Lower leg skin (tissue), 4 donors: Measurements from ENCODE around the gene SLC9A2. TPM values are rescaled to one million over a fixed set of nuclear protein-coding genes. Genes with fewer than 3 reads are reported as not detected.

Source experiments
- DNase-seq, 2 donors: peaks; one replicate each; pipeline ENCODE4 v3.0.0-alpha.2; 2019; ENCODE audit warnings: low spot score in 2 of 2
- H3K4me3 ChIP-seq: fragments of 200-600 bp; sonication (generic); 2 replicates; pipeline ENCODE4 v1.5.1; 2017; ENCODE audit warnings: mild to moderate bottlenecking, low read depth; ENCODE audit not compliant: poor library complexity, severe bottlenecking
- POLR2A ChIP-seq, 2 donors: fragments of 450-650 bp; IDR thresholded peaks; one replicate each; pipeline ENCODE4 v1.6.1; 2016 to 2017; ENCODE audit warnings: antibody characterized with exemption in 2 of 2, mild to moderate bottlenecking in 1 of 2, moderate library complexity in 1 of 2
- WGBS, 2 donors: methylation state at CpG; one replicate each; pipeline ENCODE4 v1.1.5; 2018; 5-methylcytosine and 5-hydroxymethylcytosine counted together
- intact Hi-C: fragments of 100-400 bp; cut with DNase I; formaldehyde crosslinking; loops from one replicate; pipeline ENCODE4 v1.15.0; 2023; ENCODE audit warnings: low total_unique reads
- total RNA-seq, 4 donors: library from RNA; depleted of rRNA; stranded (reverse); fragments of >200 nt; gene quantifications; one replicate each; pipeline ENCODE4 v1.1.0, GENCODE V29; 2016
- TF ChIP-seq, protein P1 (sequence below), 3 donors: fragments of 450-650 bp; IDR thresholded peaks; one replicate each; pipeline ENCODE4 v1.5.1; 2016; ENCODE audit warnings: antibody characterized with exemption in 3 of 3, mild to moderate bottlenecking in 3 of 3, moderate library complexity in 2 of 3

Gene SLC9A2
- total RNA-seq, 4 donors from 2014 or later = 0.55 to 6.8 (median 3.0) TPM

DNA sequence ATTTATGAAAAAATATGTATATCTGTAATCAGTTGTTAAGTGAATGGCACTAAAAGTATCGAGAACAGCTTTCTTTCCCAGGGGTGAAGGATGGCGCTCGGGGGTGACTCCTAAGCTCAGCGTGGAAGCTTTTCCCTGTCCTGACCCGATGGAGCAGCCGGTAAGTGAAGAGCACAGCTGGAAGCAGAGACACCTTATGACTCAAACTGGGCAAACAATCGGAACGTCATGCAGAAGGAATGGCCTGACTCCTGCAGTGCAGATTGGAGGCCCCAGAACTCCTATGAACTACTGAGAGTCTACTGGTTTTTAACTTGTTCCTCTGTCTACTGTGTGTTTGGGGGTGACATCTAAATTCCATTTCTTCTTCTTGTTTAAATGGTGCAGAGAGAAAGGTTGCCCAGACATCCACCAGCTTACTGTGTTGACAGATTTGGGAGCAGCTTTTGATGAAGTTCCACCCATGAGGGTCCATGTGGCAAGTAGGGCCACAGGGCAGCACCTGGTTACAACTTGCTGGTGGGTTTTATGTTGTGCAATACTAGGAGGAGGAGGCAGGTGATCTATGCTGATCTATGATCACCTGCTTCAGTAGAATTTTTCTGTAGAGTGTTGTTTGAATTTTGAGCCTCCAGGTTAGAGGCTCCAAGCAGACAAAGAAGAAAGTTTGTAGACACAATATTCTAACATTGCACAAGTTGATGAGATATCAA, 89.7 kb downstream of the SLC9A2 start:
- no peak for TF ChIP-seq POLR2A (IDR thresholded peaks at IDR 0.05)
- TF ChIP-seq, protein P1, sequence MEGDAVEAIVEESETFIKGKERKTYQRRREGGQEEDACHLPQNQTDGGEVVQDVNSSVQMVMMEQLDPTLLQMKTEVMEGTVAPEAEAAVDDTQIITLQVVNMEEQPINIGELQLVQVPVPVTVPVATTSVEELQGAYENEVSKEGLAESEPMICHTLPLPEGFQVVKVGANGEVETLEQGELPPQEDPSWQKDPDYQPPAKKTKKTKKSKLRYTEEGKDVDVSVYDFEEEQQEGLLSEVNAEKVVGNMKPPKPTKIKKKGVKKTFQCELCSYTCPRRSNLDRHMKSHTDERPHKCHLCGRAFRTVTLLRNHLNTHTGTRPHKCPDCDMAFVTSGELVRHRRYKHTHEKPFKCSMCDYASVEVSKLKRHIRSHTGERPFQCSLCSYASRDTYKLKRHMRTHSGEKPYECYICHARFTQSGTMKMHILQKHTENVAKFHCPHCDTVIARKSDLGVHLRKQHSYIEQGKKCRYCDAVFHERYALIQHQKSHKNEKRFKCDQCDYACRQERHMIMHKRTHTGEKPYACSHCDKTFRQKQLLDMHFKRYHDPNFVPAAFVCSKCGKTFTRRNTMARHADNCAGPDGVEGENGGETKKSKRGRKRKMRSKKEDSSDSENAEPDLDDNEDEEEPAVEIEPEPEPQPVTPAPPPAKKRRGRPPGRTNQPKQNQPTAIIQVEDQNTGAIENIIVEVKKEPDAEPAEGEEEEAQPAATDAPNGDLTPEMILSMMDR (IDR thresholded peaks at IDR 0.05) = no peak
- intact Hi-C loops = no loop called here
- 77 to 80% methylated on average over 8 of the region's 8 CpGs for WGBS, 2 donors
- no peak overlapping the region for H3K4me3 ChIP-seq
- no peak for DNase-seq

DNA sequence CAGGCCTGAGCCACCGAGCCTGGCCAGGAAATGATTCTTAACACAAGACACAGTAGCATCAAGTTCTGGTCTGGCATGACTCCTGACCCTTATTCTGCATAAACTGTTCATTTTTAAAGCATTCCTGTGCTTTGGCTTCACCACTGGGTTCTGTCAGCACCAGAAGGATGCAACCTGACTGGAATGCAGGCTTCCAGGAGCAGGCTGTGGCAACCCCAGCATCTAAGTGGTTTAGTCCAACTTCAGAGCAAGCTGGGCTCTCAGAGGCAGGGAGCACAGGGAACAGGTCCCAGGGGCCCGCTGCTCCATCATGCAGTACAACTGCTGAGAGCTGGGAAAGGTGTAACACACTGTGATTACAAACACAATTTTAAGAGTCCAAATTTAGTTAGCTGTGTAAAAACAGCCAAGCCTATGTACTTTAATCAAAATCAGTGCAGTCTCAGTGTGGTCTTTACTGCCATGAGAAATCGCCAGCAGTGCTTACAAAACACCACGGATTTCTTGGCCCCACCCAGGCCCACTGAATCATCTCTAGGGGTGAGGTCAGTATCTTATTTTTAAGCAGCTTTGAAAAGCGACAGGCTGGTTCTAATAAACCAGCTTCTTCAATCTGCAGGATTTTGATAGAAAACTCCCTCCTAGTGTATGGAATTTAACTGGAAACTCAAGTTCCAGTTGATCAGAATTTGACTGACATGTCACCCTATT, 98.1 kb downstream of the SLC9A2 start:
- WGBS, 2 donors = 46 to 51% methylated on average over 5 of the region's 5 CpGs
- TF ChIP-seq POLR2A (IDR thresholded peaks at IDR 0.05) = no peak
- intact Hi-C loops = no loop called here

DNA sequence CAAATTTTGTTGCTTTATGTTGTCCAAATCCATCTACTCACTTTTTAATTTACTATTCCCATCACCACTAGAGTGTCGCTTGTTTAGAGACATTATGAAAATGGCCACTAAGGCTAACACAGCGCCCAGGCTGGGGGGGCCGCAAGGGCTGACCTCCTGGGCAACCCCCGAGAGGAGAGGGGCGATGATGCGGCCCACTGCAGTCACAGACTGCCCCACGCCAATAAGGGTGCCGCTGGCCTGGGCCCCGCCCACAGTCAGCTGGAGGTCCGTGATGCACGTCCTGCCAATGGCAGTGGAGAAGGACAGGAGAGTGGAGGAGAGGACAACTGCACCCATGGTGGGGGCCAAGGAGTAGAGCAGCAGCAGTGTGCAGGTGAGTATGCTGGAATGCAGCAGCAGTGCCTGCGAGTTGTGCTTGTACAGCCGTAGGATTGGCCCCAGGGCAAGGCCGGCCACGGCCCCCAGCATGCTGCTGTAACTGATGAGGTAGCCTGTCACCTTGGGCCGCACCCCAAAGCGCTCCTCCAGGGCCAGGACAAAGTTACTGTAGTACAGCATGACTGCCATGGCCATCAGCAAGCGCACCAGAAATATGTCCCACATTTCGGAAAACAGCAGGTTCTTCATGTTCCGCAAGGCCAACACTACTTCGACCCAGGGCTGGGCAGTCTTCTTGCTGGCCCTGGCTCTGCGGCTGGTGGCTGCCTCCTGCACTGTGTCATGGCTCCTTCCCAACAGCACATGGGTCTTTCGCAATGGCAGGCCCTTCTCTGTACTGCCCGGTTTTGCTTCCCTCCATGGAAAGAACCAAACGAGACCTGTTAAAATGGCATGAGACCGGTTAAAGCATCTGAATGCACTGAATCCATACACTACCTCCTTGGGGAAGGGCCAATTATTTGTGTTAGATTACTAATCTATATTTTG, 99.3 kb downstream of the SLC9A2 start:
- 93 to 95% methylated on average over 25 of the region's 26 CpGs for WGBS, 2 donors
- DNase-seq = no peak
- no peak overlapping the region for H3K4me3 ChIP-seq
- intact Hi-C loops = no loop called here
- TF ChIP-seq, protein P1 (IDR thresholded peaks at IDR 0.05) = no peak
- no peak for TF ChIP-seq POLR2A (IDR thresholded peaks at IDR 0.05)

More for the DNA sequence above, 98.1 kb downstream of the SLC9A2 start:
- no peak overlapping the region for H3K4me3 ChIP-seq
- peak in 1 of 2 donors; percentile 43 for DNase-seq

DNA sequence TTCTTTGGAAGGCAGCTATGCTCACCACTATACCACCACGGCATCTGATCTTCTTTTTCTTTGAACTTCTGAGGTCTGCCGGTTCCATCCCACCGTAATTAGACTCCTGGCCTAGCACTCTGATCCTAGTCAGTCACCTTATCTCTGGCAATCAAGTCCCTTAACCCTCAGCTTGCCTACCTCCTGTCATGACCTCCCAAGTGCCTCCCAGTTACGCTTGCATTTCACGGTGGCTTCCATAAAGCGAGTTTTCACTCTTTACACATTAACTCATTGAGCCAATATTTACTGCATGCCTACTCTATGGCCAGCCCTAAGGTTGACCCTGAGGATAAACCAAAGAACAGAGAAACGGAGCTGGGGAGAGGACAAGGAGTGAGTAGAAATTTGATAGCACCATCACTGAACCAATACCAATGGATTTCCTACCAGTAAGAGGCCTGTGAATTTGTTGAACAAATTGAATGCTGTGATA, 104.7 kb downstream of the SLC9A2 start:
- H3K4me3 ChIP-seq = no peak overlapping the region
- no peak for TF ChIP-seq POLR2A (IDR thresholded peaks at IDR 0.05)
- TF ChIP-seq, protein P1 (IDR thresholded peaks at IDR 0.05) = no peak
- intact Hi-C loops = no loop called here
- WGBS, 2 donors = 83 to 85% methylated on average over 7 of the region's 7 CpGs
- no peak for DNase-seq

DNA sequence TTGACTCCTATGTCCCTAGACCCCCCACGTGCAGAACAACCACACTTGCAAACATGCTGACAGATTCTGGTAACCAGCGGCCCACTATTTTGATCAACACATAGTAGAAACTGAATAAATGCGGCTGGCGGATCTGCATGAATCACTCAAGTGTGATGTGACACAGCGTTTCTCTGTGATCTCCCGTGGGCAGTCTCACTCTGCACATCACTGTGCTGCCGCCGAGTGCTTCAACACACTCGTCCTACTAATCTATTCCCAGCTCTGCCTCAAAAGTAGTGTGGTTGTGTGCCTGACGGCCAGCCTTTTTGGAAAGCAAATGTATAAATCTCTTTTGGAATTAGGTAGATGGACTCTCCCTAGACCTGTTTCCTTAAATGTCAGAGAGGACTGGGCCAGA, 105.2 kb downstream of the SLC9A2 start:
- no peak for DNase-seq
- H3K4me3 ChIP-seq = no peak overlapping the region
- intact Hi-C loops = no loop called here
- TF ChIP-seq, protein P1 (IDR thresholded peaks at IDR 0.05) = no peak
- TF ChIP-seq POLR2A (IDR thresholded peaks at IDR 0.05) = no peak
- WGBS, 2 donors = 93 to 95% methylated on average over 10 of the region's 10 CpGs
